Endometrial microvascular endothelial cells (primary cell): Measurements from ENCODE around the gene GNS. TPM values are rescaled to one million over a fixed set of nuclear protein-coding genes. Genes with fewer than 3 reads are reported as not detected.

Experiments used
- in situ Hi-C: cut with HindIII; loops from 2 replicates; pipeline ENCODE4 v1.10.0; 2017; ENCODE audit warnings: low sequenced_read_pairs, low pct_unique_long_range_greater_than_20kb; ENCODE audit errors: inconsistent ontology term
- total RNA-seq: library from RNA; depleted of rRNA; stranded (reverse); fragments of >200 nt; gene quantifications from one replicate; pipeline ENCODE4 v1.2.3, GENCODE V29; 2015; ENCODE audit errors: inconsistent ontology term

GNS gene
- total RNA-seq, 1 donor from 2014 or later: 220 TPM

DNA sequence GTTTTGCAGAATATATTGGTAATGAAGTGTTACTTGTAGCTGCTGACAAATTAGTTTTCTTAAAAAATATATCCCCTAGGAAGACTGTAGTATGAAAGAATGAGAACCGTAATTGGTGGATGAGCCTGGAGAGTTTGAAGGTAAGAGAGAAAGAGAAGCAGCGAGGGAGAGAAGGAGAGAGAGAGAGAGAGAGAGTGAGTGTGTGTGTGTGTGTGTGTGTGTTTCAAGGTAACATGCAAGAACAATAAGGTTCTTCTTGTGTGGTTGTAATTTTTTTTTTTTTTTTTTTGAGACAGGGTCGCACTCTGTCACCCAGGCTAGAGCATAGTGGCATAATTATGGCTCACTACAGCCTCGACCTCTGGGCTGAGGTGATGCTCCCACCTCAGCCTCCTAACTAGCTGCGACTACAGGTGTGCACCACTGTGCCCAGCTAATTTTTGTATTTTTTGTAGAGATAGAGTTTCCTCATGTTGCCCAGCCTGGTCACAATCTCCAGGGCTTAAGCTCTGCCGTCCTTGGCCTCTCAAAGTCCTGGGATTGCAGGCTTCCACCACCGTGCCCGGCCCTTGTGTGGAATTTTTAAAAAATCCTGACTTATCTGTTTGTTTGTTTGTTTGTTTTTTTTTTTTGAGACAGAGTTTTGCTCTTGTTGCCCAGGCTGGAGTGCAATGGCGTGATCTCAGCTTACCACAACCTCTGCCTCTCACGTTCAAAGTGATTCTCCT is 75.2 kb downstream of the GNS start:
- in situ Hi-C loops: no loop called here

DNA sequence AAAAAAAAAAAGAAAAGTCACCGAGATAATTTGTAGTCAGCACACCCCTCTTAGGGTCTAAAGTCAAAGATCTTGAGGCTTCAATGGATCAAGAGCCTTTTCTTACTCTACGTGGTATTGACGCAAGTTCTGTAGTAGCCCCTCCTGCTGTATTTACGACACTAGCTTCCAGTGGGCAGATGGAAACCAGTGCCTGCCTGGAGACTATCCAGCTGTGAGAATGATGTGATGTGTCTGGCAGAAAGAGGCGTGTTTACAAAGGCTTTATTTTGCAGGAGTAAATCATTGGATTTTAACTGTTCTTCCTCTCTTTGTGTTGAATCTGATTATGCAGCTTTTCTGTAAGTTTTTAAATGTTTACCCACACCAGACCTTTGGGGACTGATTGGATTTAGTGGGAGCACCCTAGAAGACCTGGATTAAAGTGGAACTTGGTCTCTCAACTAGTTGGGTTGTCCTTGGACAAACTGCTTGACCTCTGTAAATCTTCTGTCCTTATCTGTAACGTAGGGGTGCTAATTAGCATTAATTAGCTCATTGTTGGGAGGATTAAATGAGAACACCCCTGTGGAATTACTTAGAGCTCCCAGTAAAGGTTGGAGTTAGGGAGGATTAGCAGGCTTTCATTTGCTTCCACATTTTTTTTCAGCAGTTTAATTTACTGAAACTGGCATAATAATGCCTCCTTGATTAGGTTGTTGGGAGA is 76.5 kb downstream of the GNS start:
- in situ Hi-C loops: no loop called here

DNA sequence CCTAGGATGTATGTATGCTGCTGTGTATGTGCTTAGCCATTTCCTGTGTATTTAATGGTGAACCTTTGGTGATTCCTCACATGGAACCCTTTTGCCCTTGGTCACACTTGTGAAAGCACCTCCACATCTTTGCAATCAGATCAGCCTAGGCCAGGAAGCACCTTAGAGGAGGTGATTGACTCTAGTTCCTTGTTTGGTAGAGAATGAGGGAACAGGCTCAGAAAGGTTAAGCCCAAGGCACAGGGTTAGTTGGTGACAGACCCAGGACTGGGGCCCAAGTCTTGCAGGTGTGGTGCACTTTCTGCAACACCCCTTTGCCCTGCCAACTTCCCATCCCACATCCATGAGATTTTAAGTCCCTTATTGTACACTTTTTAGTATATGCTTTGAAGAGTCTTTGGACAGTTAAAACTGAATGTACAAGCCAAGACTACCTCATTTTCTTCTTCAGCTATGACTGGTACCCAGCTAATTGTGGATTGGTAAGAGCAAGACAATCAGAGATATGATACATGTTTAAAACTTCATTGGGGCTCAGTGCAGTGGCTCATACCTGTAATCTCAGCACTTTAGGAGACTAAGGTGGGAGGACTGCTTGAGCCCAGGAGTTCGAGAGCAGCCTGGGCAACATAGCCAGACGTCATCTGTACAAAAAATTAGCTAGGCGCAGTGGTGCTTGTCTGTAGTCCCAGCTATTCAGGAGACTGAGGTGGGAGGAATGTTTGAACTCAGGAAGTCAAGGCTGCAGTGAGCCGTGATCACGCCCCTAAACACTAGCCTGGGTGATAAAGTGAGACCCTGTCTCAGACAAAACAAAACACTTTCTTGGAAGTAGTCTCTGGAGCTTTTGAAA is 77.8 kb downstream of the GNS start:
- in situ Hi-C loops: no loop called here

DNA sequence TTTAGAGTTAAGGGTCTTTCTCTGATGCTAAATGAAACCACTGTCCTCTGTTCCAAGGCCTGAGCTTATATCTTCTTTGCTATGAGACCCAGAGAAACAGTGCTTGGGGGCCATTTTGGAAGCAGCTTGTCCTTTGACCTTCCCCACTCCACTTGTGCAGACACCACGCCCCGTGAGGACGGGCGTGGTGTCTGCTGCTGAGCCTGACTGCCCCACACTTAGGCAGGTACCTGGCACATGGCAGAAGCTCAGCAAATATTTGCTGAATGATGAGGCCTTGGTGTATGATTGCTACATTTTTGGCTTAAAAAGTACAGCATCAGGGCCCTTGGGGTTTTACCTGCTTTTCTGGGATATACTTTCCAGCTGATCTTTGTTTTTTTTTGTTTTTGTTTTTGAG is 79.0 kb downstream of the GNS start:
- in situ Hi-C loops: no loop called here

DNA sequence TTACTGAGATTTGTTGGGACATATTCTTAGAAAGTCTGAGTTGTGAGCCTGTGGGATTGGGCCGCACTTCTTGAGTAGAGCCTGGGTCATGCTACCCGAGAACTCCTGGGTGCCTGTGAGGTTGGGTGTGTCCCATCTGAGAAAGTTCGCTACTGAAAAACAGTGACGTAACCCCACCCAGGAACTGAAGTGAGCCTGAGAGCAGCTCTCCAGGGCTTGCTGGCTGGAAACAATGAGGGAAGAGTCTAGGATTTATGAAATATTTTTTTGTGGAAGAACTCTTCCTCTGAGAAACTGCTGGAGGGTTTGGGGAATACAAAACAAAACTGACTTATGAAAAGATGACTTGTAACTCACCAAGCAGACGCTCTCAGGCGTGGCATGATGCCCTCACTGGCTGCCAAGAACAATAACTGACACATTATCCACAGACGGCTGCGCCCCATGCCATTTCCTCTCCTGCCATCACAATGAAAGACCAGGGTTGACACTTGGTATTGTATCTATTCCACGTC is 79.7 kb downstream of the GNS start:
- in situ Hi-C loops: no loop called here

DNA sequence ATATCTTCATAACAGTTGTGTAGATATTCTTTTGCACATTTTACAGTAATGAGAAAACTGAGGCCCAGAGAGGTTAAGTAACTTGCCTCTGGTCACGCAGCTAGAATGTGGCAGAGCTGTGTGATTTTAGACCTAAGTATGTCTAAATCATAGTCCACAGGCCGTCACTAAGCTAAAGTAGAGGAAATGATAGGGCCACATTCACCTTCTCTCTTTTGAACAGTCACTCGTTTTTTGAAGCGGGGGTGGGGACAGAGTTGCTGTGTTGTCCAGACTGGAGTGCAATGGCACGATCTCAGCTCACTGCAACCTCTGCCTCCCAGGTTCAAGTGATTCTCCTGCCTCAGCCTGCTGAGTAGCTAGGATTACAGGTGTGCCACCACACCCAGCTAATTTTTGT is 80.4 kb downstream of the GNS start:
- in situ Hi-C loops: no loop called here

DNA sequence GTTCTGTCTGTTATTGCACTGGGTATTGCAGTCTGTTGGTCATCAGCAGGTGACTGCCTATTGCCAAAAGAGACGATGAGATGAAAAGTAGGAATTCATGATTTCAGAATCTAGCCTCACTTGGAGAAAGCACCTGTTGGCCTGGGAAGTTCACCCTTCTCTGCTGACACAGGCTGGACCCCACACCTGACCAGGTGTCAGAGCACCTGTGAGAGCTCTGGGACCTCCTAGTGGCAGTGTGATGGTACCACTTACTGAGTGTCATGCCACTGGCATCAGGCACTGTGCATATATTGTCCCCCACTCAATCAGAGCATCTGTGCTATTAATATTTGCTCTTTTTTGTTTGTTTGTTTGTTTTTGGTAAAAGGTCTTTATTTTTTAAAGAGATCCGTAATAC is 81.0 kb downstream of the GNS start:
- in situ Hi-C loops: no loop called here

DNA sequence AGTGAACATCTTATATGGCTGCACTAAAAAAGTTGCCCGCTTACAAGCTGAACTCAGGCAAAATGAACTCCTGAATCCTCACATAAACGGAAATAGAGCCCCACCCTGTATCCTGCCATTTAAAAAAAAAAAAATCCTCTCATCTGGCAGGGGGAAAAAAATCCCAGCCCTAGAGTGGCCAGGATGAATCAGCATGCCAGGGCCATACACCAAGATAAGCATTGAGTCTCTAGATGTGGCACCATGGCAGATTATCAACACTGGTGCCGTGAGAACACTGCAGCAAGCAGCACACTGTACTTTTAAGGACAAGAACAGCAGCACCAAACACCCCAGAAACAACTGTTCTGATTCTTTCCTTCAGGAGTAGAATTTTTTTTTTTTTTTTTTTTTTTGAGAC is 83.4 kb downstream of the GNS start:
- in situ Hi-C loops: no loop called here

DNA sequence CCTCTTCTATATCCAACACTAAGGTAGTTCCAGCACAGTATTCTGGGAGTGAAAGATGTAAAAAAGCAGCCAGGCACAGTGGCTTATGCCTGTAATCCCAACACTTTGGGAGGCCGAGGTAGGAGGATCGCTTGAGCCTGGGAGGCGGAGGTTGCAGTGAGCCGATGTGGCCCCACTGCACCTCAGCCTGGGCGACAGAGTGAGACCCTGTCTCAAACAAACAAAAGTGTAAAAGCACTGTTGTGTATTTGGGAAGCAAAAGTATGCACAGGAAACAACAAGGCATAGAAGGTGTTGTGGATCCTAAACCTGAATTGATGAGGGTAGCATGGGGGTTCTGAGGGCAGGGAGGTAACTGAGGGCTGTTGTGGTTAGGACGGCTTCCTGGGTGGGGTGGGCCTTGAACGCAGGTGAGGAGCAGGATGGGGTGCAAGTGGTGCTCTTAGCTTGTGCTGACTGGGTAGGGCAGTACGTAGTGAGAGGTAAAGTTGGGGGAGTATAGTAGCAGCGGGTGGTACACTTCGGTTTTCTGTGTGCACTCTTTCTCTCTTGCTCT is 84.8 kb downstream of the GNS start:
- in situ Hi-C loops: no loop called here

DNA sequence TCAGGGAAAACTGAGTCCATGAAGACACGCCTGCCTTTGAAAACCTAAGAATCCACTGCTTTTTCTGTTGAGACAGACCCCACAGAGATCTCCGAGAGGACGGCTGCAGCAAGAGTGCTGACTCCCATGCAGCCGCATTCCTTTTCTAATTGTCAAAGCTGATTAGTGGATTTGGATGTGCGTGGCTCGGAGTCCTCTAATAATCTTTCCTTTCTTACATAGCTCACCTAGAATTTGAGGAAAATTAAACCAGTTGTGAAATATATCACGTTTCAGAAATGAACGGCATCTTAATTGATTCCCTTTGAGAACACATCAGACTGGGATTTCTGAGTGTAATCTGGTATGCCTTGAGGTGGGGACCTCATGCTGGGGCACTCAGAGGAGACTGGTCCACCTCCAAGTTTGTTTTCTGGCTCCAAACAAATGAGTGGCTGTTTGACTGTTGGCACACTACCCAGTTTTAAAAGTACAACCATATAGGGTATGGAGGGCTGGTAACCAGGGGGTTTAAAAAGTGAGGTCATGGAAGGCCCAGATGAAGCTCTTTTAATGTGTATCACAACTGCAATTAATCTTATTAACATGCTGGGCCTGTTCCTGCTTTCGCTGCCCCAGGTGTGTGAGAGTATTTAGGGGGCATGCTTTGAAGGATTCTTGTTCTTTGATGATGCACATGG is 85.6 kb downstream of the GNS start:
- in situ Hi-C loops: no loop called here

DNA sequence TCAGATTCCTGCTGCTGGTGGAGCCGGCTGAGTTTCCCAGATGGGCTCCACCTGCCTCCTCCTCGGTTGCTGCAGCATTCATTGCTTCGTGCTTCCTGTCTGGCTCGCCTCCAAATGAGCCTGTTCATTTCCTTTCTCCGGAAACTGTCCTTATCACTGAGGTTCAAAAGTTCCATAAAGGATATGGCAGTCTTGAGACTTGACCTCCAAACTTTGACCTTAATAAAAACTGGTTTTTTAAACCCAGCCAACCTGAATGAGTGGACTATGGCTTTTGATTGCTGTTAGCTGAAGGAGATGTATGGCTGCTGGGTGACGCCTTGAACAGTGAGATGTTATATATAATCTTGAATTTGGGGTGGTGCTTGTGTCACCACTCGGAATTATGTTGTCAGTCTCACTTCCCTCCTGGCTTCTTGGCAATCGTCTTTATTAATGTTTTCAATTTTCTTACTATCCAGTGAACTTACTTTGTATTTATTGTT is 86.2 kb downstream of the GNS start:
- in situ Hi-C loops: no loop called here

DNA sequence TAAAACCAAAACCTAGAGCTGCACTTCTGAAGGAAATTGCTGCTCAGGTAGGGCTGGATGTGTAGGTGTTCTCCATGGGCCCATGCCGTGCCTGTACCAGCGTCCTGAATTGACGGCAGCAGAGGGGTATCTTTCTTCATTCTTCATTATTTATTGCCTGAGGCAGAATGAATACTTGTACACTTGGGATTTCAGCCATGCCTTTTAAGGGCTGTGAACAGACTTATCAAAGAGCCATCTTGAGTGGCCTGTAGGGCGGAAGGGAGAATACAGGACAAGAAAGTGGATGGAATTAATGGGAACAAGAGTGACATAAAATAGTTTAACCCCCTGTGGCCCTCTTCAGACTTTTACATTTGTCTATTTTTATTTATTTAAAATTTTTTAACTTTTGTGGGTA is 87.5 kb downstream of the GNS start:
- in situ Hi-C loops: no loop called here

DNA sequence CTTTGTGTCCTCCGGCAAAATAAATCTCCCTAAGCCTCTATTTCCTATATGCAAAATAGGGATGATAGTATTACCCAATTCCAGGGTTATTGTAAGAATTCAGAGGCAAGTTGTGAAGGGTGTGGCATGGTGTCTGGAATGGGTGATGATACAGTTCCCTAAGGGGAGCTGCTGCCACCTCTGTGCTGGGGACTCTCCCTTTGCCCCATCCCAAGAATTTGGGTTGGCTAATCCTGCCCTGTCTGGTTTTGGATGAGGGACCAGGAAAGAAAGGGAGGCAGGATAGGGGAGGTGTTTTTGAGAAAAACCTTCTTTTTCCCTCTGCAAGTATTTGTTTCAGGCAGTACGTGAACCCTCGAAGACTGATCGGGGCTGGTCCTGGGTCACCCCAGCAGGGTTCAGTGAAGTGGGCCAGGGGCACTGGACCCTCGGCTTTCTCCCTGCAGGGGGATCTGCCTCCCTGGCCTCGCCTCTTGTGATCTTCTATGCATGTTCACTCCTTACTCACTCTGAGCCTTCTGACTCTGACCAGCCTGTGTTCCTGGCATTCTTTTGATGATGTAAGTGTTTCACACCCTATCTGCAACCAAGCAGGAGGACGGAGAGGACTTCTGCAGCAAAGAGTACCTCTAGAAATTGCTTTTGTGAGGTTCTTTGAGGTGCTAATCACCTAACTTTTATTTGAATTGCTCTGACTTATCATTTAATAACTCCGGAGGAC is 88.1 kb downstream of the GNS start:
- in situ Hi-C loops: no loop called here

DNA sequence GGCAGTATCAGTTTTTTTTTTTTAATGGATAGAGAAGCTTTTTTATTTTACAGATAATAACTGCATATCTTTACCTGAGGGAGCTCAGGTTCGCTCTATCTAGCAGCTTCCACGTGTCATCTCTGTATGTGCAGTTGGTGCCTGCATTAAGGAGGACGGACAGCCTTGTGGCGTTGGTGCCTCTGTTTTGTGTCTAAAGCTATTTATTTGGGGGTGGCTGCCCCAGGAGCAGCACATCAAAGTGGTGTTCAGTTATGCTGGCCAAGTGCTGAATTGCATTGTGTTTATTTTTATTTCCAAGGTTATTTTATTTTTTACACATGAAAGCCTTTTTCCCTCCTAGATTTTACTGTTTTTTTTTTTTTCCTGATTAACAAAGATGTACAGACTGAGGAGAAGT is 89.2 kb downstream of the GNS start:
- in situ Hi-C loops: no loop called here

DNA sequence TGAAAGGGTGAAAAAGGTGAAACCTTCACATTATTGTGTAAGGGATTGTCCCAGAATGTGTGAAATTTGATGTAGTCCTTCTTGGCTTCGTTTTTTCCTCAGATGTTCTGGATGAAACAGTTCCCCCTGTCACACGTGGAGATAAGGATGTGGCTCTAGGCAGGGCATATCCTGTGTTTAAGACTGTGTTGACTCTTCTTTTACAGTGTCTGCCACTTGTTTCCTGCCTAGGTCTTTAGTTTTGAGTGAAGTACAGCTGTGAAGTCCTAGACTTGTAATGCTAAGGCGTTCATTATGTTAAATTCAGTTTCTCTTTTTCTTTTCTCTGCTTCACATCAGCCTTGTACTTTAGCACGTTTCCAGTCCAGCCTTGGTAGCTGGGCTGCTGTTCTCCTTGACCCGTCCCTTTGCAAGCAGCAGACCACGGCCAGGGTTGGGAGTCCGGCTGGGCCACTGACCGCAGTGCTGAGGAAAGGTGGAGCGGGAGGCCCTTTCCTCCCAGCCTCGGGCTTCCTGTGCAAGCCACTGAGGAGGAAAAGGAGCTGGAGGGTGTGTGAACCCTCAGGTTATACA is 89.8 kb downstream of the GNS start:
- in situ Hi-C loops: no loop called here

DNA sequence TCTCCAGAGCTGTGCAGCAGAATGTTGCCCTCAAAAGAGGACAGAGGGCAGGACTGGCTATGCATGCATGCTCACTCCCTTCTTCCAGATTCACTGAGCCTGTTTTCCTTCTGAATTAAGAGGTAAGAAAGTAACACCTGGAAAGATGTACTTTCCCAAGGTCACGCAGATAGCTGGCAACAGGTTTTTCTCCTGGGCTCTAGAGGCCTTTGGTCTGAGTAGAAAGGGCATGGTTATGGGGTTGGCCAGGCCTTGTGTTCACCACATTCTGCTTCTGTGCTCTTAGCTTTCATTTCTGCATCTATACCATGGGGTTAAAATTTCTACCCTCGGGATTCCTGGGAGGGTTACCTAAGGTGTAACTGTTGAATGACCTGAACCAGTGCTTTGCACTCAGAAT is 91.4 kb downstream of the GNS start:
- in situ Hi-C loops: no loop called here

DNA sequence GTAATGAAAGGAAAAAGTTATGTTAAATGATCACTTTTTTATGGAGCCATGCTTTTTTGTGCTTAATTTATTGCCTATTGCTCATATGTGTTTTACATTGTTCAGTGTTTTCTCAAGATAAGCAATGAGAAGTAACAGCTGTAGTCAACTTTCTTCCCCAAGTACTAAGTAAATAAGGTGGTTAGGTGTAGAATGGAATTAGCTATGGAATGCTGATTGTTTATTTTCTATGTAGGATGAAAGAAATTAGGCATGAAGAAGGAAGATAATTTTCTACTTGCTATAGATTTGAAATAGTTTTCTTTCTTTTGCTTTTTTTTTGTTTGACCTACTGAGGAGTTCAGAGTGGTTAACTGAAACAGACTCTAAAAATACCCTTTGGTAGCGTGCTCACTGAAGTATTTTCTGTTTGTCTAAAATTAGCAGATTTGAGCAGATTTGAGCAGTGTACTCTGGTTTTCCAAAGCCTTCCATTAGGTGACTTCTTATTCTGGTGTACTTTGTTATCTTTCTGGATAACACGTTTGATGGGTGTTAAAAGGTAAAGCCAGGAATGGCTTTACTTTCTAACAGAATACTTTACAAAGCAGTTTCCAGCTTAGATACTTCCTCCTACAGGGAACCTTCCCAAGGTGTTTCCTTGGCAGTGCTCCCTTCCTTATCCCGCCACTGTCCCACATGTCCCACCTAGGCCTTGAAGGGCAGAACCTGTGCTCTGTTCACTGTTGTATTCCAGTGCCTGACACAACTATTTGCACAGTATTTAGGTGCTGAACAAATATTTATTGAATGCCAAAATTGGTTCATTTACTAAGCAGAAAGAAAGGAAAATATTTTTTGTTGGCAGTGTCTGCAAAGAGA is 92.9 kb downstream of the GNS start:
- in situ Hi-C loops: no loop called here
